Breast epithelium (tissue), 3 donors: Measurements from ENCODE around the gene BTLA.

ENCODE experiments used
- POLR2AphosphoS5 ChIP-seq, 3 donors: sonication (generic); formaldehyde crosslinking; IDR thresholded peaks; one replicate each; pipeline ENCODE4 v1.6.1; 2017; ENCODE audit warnings: antibody characterized with exemption in 3 of 3
- TF ChIP-seq, protein P1 (sequence below), 3 donors: fragments of 450-650 bp; IDR thresholded peaks; one replicate each; pipeline ENCODE4 v1.5.1; 2016 to 2017; ENCODE audit warnings: antibody characterized with exemption in 3 of 3, mild to moderate bottlenecking in 3 of 3, moderate library complexity in 3 of 3

DNA sequence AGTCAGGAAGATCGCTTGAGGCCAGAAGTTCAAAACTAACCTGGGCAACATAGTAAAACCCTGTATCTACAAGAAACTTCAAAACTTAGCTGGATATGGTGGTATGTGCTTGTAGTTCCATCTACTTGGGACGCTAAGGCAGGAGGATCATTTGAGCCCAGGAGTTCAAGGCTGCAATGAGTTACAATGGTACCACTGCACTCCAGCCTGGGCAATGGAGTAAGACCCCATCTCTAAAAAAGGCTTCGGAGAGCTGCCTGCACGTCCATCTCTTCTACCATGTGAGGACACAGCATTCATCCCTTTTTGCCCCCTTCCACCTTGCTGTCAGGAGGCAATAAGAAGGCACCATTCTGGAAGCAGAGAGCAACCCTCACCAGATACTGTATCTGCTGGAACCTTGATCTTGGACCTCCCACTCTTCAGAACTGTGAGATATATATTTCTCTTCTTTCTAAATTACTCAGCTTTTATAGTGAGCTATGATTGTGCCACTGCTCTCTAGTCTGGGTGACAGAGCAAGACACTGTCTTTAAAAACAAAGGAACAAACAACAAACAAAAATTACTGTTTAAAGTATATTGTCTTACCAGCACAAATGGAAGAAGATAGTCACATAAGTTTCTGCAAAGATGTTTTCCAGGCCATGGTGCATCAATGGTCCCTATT, 4.2 kb upstream of the BTLA start:
- TF ChIP-seq, protein P1, sequence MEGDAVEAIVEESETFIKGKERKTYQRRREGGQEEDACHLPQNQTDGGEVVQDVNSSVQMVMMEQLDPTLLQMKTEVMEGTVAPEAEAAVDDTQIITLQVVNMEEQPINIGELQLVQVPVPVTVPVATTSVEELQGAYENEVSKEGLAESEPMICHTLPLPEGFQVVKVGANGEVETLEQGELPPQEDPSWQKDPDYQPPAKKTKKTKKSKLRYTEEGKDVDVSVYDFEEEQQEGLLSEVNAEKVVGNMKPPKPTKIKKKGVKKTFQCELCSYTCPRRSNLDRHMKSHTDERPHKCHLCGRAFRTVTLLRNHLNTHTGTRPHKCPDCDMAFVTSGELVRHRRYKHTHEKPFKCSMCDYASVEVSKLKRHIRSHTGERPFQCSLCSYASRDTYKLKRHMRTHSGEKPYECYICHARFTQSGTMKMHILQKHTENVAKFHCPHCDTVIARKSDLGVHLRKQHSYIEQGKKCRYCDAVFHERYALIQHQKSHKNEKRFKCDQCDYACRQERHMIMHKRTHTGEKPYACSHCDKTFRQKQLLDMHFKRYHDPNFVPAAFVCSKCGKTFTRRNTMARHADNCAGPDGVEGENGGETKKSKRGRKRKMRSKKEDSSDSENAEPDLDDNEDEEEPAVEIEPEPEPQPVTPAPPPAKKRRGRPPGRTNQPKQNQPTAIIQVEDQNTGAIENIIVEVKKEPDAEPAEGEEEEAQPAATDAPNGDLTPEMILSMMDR (IDR thresholded peaks at IDR 0.05), result no peak
- no peak for TF ChIP-seq POLR2AphosphoS5 (IDR thresholded peaks at IDR 0.05)
